Measurements from ENCODE around the gene LTB4R2.

The LTB4R2 gene

DNA sequence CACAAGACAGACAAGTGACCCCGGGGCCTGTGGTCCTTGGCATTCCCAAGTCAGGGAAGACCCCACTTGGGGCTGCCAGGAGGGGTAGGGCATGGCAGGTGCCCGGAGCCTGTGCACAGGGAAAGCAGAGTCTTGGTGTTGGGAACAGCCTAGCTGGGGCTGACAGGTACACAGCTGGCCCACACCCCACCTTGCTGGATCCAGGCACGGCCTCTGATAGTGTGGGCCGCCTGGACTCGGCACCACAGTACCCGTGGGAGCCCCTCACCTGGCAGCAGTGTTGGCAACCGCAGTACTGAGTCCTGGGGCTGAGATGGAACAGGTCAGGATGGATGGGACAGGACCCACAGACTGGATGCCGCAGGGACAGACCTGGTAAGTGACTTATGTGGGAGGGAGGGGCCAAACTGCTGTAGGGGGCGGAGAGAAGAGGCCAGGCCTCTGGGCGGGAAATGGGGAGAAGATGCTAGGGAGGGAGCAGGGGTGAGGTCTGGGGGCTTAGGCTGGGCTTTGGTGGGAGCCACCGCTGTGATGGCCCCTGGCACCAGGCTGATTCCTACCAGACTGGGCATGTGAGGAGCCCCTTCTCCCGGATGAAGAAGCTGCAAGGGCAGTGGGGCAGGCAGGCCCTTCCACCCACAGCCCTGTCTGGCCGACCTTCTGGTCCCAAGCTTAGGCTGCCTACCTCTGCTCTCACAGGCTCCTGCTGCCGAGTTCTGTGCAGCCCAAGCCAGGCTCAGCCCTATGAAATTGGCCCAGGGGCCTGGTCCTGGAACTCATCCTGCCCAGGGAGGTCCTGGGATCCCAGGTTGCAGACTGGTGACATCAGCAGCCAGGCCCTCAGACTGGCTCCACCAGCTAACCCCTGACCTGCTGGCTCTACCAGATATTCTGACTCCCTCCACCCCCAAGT, 46.9 kb upstream of the LTB4R2 start, which contains the start of gene TGM1:
Gene TGM1, minus strand, starts transcription at position 357 of the 913 bp plus-strand sequence. CDS start 825 bp downstream, outside the sequence.
- Histone ChIP-seq H2AFZ (ENCODE audit: low read length) (no peak within 1 kb of the TSS), H3K27me3 (ENCODE audit: control insufficient read depth in 3 of 3, insufficient read depth in 3 of 3, low read depth in 1 of 3, low read length in 3 of 3) (no peaks in the 10 kb centered on the region), H3K4me1 (ENCODE audit: control insufficient read depth in 2 of 2, insufficient read depth in 1 of 2, low read depth in 1 of 2, low read length in 2 of 2) (no peaks in the 10 kb centered on the region), H3K14ac (ENCODE audit: low read length) (no peak within 1 kb of the TSS), H3K36me3 (replicated peaks in 1 of 2; ENCODE audit: control insufficient read depth in 2 of 2, insufficient read depth in 2 of 2, low read length in 2 of 2) (peaks cover 7 to 13% of the 10 kb centered on the region in 2 donors), H3K79me1 (ENCODE audit: low read depth, low read length) (no peaks in the 10 kb centered on the region), H2BK12ac (ENCODE audit: low read length) (no peak within 1 kb of the TSS), H3K9me3 (replicated peaks in 1 of 2; ENCODE audit: control insufficient read depth in 2 of 2, insufficient read depth in 1 of 2, low read depth in 1 of 2, low read length in 2 of 2) (no peaks in the 10 kb centered on the region), H3K27ac (replicated peaks; ENCODE audit: low read length) (no peak within 1 kb of the TSS), H3K4me3 (ENCODE audit: low read length in 2 of 2) (no peak within 1 kb of the TSS), H3K23ac (ENCODE audit: low read depth, low read length, poor library complexity) (no peak within 1 kb of the TSS), H4K91ac (ENCODE audit: low read depth, low read length, poor library complexity) (no peak within 1 kb of the TSS), H2BK15ac (ENCODE audit: low read length) (no peak within 1 kb of the TSS), H3K4ac (ENCODE audit: low read length) (peak within 1 kb of the TSS; percentile 14), H4K8ac (ENCODE audit: low read depth, low read length) (no peak within 1 kb of the TSS), H3K4me2 (ENCODE audit: insufficient read depth, low read length, poor library complexity, severe bottlenecking) (no peak within 1 kb of the TSS), H3K9ac (ENCODE audit: low read depth, low read length, poor library complexity) (peak within 1 kb of the TSS; percentile 30), H3K18ac (ENCODE audit: low read length) (no peak within 1 kb of the TSS), H2BK5ac (ENCODE audit: low read length) (peak within 1 kb of the TSS; percentile 27), H2AK5ac (ENCODE audit: low read depth, low read length) (no peak within 1 kb of the TSS), H2BK120ac (ENCODE audit: low read depth, low read length) (no peak within 1 kb of the TSS)
- whole genome bisulfite sequencing, 2 donors (ENCODE audit: extremely low coverage in 2 of 2, insufficient read length in 2 of 2, insufficient replicate concordance in 1 of 2), result no CpG with 5 or more reads among the region's 14 CpGs
- no peak for DNase-seq (ENCODE audit: low spot score)

DNA sequence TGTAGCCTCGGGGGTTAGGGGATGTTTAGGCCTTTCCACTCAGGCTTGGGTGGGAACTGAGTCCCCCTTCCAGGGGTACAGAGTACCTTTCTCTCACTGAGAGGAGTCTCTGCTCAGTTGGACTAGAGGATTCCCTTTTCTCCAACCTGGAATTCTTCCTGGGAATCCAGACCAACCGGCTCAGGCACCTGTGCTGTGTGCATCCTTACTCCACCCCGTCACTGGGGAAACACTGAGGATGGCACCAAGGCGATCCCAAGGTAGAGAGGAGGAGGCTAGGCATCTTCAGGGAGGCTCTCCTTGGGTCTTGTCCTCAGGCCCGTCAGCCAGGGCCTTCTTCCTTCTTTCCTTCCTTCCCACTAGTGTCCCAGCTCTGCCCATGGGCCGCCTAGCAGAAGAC, 46.1 kb upstream of the LTB4R2 start:
- no peak for DNase-seq (ENCODE audit: low spot score)
- no peaks in the 10 kb centered on the region for H3K9me3 ChIP-seq (replicated peaks in 1 of 2; ENCODE audit: control insufficient read depth in 2 of 2, insufficient read depth in 1 of 2, low read depth in 1 of 2, low read length in 2 of 2)

DNA sequence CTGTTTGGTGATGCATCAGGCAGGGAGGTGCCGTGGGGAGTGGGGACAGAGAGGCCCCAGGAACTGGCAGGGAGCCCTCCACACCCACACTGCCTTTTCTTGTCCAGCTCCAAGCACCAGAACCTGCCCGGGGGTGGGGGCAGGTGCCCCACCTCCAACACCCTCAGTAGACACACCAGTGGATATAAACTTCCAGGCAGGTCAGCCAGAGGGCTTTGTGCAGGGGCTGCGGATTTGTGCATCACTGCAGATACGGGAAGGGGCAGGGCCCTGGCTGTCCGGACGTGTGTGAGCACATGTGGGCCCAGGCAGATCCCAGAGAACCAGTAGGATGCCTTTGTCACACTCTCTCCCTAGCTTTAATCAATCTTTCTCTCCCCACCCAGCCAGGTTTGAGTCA, 45.6 kb upstream of the LTB4R2 start:
- H3K14ac ChIP-seq (ENCODE audit: low read length), result no peak overlapping the region
- H2AK5ac ChIP-seq (ENCODE audit: low read depth, low read length), result no peak overlapping the region
- no peak overlapping the region for H3K23ac ChIP-seq (ENCODE audit: low read depth, low read length, poor library complexity)
- WGBS, 2 donors (ENCODE audit: extremely low coverage in 2 of 2, insufficient read length in 2 of 2, insufficient replicate concordance in 1 of 2), result no CpG with 5 or more reads among the region's 6 CpGs
- H3K36me3 ChIP-seq (replicated peaks in 1 of 2; ENCODE audit: control insufficient read depth in 2 of 2, insufficient read depth in 2 of 2, low read length in 2 of 2), result peaks cover 7 to 13% of the 10 kb centered on the region in 2 donors
- no peak overlapping the region for H3K4me3 ChIP-seq (ENCODE audit: low read length in 2 of 2)
- no peak overlapping the region for H2BK12ac ChIP-seq (ENCODE audit: low read length)
- H3K4me1 ChIP-seq (ENCODE audit: control insufficient read depth in 2 of 2, insufficient read depth in 1 of 2, low read depth in 1 of 2, low read length in 2 of 2), result no peaks in the 10 kb centered on the region
- no peak overlapping the region for H2AFZ ChIP-seq (ENCODE audit: low read length)
- no peaks in the 10 kb centered on the region for H3K27me3 ChIP-seq (ENCODE audit: control insufficient read depth in 3 of 3, insufficient read depth in 3 of 3, low read depth in 1 of 3, low read length in 3 of 3)
- H3K79me1 ChIP-seq (ENCODE audit: low read depth, low read length), result no peaks in the 10 kb centered on the region
- no peak overlapping the region for H4K8ac ChIP-seq (ENCODE audit: low read depth, low read length)
- peak overlapping the region; percentile 30 for H3K9ac ChIP-seq (ENCODE audit: low read depth, low read length, poor library complexity)
- H3K4ac ChIP-seq (ENCODE audit: low read length), result no peak overlapping the region
- H2BK5ac ChIP-seq (ENCODE audit: low read length), result peak overlapping the region; percentile 27
- H3K9me3 ChIP-seq (replicated peaks in 1 of 2; ENCODE audit: control insufficient read depth in 2 of 2, insufficient read depth in 1 of 2, low read depth in 1 of 2, low read length in 2 of 2), result no peaks in the 10 kb centered on the region
- H2BK120ac ChIP-seq (ENCODE audit: low read depth, low read length), result no peak overlapping the region
- H2BK15ac ChIP-seq (ENCODE audit: low read length), result no peak overlapping the region
- H3K27ac ChIP-seq (replicated peaks; ENCODE audit: low read length), result no peak overlapping the region
- no peak overlapping the region for H3K4me2 ChIP-seq (ENCODE audit: insufficient read depth, low read length, poor library complexity, severe bottlenecking)
- H4K91ac ChIP-seq (ENCODE audit: low read depth, low read length, poor library complexity), result no peak overlapping the region
- no peak for DNase-seq (ENCODE audit: low spot score)
- H3K18ac ChIP-seq (ENCODE audit: low read length), result no peak overlapping the region

More for the DNA sequence above, 46.1 kb upstream of the LTB4R2 start:
- H3K4me3 ChIP-seq (ENCODE audit: low read length in 2 of 2), result no peak overlapping the region
- peaks cover 7 to 13% of the 10 kb centered on the region in 2 donors for H3K36me3 ChIP-seq (replicated peaks in 1 of 2; ENCODE audit: control insufficient read depth in 2 of 2, insufficient read depth in 2 of 2, low read length in 2 of 2)
- no peak overlapping the region for H2AFZ ChIP-seq (ENCODE audit: low read length)
- no peaks in the 10 kb centered on the region for H3K79me1 ChIP-seq (ENCODE audit: low read depth, low read length)
- no peak overlapping the region for H3K14ac ChIP-seq (ENCODE audit: low read length)
- H2BK120ac ChIP-seq (ENCODE audit: low read depth, low read length), result no peak overlapping the region
- no peak overlapping the region for H4K91ac ChIP-seq (ENCODE audit: low read depth, low read length, poor library complexity)
- H3K4me1 ChIP-seq (ENCODE audit: control insufficient read depth in 2 of 2, insufficient read depth in 1 of 2, low read depth in 1 of 2, low read length in 2 of 2), result no peaks in the 10 kb centered on the region
- no peak overlapping the region for H3K23ac ChIP-seq (ENCODE audit: low read depth, low read length, poor library complexity)
- H3K27me3 ChIP-seq (ENCODE audit: control insufficient read depth in 3 of 3, insufficient read depth in 3 of 3, low read depth in 1 of 3, low read length in 3 of 3), result no peaks in the 10 kb centered on the region
- peak overlapping the region; percentile 30 for H3K9ac ChIP-seq (ENCODE audit: low read depth, low read length, poor library complexity)
- H2BK15ac ChIP-seq (ENCODE audit: low read length), result no peak overlapping the region
- H2BK12ac ChIP-seq (ENCODE audit: low read length), result no peak overlapping the region
- no peak overlapping the region for H4K8ac ChIP-seq (ENCODE audit: low read depth, low read length)
- H3K27ac ChIP-seq (replicated peaks; ENCODE audit: low read length), result no peak overlapping the region
- no peak overlapping the region for H2AK5ac ChIP-seq (ENCODE audit: low read depth, low read length)
- no peak overlapping the region for H3K18ac ChIP-seq (ENCODE audit: low read length)
- no peak overlapping the region for H3K4me2 ChIP-seq (ENCODE audit: insufficient read depth, low read length, poor library complexity, severe bottlenecking)
- H2BK5ac ChIP-seq (ENCODE audit: low read length), result peak overlapping the region; percentile 27
- peak overlapping the region; percentile 14 for H3K4ac ChIP-seq (ENCODE audit: low read length)
- no CpG with 5 or more reads among the region's 6 CpGs for WGBS, 2 donors (ENCODE audit: extremely low coverage in 2 of 2, insufficient read length in 2 of 2, insufficient replicate concordance in 1 of 2)
